Measurements from ENCODE around the gene RANBP1. TPM values are rescaled to one million over a fixed set of nuclear protein-coding genes. Genes with fewer than 3 reads are reported as not detected.

Gene RANBP1
- total and polyA plus RNA-seq, 2 of the 13 experiments (the other 11 are each of a cell fraction or from before 2014, with no cell fraction given): 181 to 492 TPM

- no peak; the same call in 1 of the 2 replicates for TF ChIP-seq HMGXB3 (CRISPR knock-in tag; IDR thresholded peaks at IDR 0.05; ENCODE audit: borderline replicate concordance)
- TF ChIP-seq AKAP8 (CRISPR knock-in tag; IDR thresholded peaks at IDR 0.05): no peak; the same call in 1 of the 2 replicates
- TF ChIP-seq ZNF616 (CRISPR knock-in tag; IDR thresholded peaks at IDR 0.05; ENCODE audit: low read depth): 0 out of 2 replicates have a peak, but pooled peaks have one; percentile 8
- peak; percentile 96 for TF ChIP-seq CREB1 (IDR thresholded peaks at IDR 0.05)
- TF ChIP-seq CREB1 (CRISPR knock-in tag; IDR thresholded peaks at IDR 0.05): peak; percentile 95
- no peak; the same call in 1 of the 2 replicates for TF ChIP-seq ZNF547 (CRISPR knock-in tag; IDR thresholded peaks at IDR 0.05)
- no peak for TF ChIP-seq GPN1 (CRISPR knock-in tag; IDR thresholded peaks at IDR 0.05; ENCODE audit: borderline replicate concordance)
- peak; percentile 81; the same call in 1 of the 2 replicates for TF ChIP-seq RXRA (CRISPR knock-in tag; IDR thresholded peaks at IDR 0.05)
- TF ChIP-seq ZNF335 (CRISPR knock-in tag; IDR thresholded peaks at IDR 0.05): no peak; the same call in 1 of the 2 replicates
- TF ChIP-seq ZNF160 (CRISPR knock-in tag; IDR thresholded peaks at IDR 0.05): peak; percentile 79
- peak; percentile 87; the same call in 1 of the 2 replicates for TF ChIP-seq ZNF589 (CRISPR knock-in tag; conservative IDR thresholded peaks at IDR 0.05)
- peak; percentile 29; the same call in 1 of the 2 replicates for TF ChIP-seq HDAC2 (CRISPR knock-in tag; IDR thresholded peaks at IDR 0.05)
- TF ChIP-seq ZBTB33 (CRISPR knock-in tag; IDR thresholded peaks at IDR 0.05): peak; percentile 48; the same call in 1 of the 2 replicates
- no peak for TF ChIP-seq ZNF570 (CRISPR knock-in tag; IDR thresholded peaks at IDR 0.05; ENCODE audit: borderline replicate concordance)
- TF ChIP-seq ZNF10 (CRISPR knock-in tag; IDR thresholded peaks at IDR 0.05; ENCODE audit: borderline replicate concordance, low read depth): no peak
- TF ChIP-seq ZFP91 (CRISPR knock-in tag; IDR thresholded peaks at IDR 0.05; ENCODE audit: borderline replicate concordance): peak; percentile 80; the same call in 1 of the 2 replicates
- TF ChIP-seq ZNF230 (CRISPR knock-in tag; IDR thresholded peaks at IDR 0.05): no peak
- TF ChIP-seq DPF2 (CRISPR knock-in tag; IDR thresholded peaks at IDR 0.05; ENCODE audit: borderline replicate concordance, low read depth): no peak
- peak; percentile 91 for TF ChIP-seq ZNF772 (CRISPR knock-in tag; IDR thresholded peaks at IDR 0.05)
- TF ChIP-seq ZBTB43 (CRISPR knock-in tag; conservative IDR thresholded peaks at IDR 0.05): peak; percentile 68
- no peak; the same call in 1 of the 2 replicates for TF ChIP-seq ZNF274 (CRISPR knock-in tag; IDR thresholded peaks at IDR 0.05)
These were observed 1.2 kb downstream of the RANBP1 start, which contains the start of gene TRMT2A (continued) for GRCh38 chr22:20116951-20117632.
